GM12892 (cell line): Measurements from ENCODE around the gene RPL39L.

Experiments used
- POLR2A ChIP-seq: IDR thresholded peaks from 2 replicates; pipeline ENCODE4 v1.6.1; 2011; ENCODE audit warnings: low read depth, low read length, control low read depth
- POLR2AphosphoS5 ChIP-seq: IDR thresholded peaks from 2 replicates; pipeline ENCODE4 v1.6.1; 2011; ENCODE audit warnings: low read depth, low read length, control low read depth
- TAF1 ChIP-seq: IDR thresholded peaks from 2 replicates; pipeline ENCODE4 v1.6.1; 2011; ENCODE audit warnings: low read depth, mild to moderate bottlenecking, control low read depth, low read length, borderline replicate concordance

DNA sequence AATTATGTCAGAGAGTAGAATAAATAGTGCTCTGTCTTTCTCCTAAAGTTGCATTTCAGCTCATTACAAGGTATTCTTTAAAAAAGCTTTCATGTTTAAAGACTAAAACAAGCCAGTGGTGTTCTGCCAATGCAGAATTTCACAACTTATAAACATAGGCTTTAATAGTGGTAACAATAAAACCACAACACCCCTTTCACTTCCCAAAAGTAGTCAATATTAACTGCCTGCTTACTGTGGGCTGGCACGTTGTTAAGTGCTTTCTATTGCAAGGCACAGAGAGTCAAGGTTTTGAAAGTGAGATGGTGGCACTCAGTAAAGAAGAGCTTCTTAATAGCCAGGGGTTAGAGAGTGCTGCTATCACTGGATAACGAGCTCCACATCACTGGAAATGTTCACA lies 49.6 kb upstream of the RPL39L start:
- TF ChIP-seq POLR2AphosphoS5: no peak
- TF ChIP-seq POLR2A: no peak
- TF ChIP-seq TAF1: no peak
